Measurements from ENCODE around the gene ABRAXAS1.
"Not testable (repeated sequence)": the region's sequence is repeated elsewhere in the genome, so short reads cannot be mapped to it uniquely, and the experiment has no call there.

Gene ABRAXAS1

DNA sequence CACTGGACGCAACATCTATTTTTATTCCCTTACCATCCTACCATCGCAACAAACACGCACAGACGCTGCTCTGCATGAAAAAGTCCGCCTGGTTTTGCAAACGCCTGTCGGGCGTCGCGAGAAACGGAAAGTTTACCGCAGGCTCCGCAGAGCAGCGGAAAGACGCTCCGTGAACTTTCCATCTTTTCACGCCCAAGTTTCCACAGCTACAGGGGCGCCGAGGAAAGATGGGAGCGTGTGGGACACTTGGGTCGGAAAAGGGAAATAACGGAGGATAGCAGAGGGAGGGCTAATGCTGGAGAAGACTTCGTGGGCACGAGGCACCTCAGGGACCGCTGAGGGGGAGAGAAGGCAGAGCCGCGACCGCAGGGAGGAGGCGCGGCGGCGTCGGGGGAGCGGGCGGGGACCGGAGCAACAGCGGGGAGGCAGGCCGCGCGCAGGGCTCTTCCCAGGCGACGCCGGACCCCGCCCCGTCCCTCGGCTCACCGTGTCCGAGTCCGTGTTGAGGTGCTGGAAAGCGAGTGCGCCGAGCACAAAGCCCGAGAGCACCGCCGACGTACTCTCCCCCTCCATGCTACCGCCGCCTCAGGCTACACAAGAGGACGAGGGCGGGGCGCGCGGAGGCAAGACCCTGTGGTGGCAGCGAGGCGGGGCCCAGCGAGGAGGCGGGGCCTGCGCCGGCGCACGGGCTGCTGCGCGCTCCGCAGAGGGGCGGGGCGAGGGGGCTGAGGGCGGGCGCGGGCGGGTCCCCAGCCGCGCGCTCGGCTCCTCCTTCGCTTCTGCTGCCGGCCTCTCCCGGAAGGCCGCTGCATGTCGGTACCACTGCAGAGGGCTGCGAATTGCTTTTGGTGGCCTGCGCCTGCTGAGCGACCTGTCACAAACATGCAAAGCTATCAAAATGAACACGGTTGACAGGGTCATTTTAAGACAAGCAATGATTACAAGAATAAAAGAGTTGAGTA lies at the start of gene ABRAXAS1:
Gene ABRAXAS1 (minus strand): TSS at position 601 of the 962 bp plus-strand sequence. CDS start 28 bp downstream, at position 573.
- peak; percentile 98 for DNase-seq (ENCODE audit: low spot score)

DNA sequence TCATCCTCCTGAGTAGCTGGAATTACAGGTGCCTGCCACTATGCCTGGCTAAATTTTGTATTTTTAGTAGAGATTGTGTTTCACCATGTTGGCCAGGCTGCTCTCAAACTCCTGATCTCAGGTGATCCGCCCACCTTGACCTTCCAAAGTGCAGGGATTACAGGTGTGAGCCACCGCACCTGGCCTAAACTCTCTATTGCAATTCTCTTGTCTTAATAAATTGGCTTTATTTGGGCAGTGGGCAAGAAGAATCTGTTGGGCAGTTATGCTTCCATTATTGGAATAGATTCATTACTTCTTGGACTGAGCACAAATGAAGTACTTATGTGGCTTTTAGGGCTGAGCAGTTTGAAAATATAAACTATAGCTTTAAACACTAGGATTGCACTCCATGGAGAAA lies 42.8 kb upstream of the ABRAXAS1 start:
- no peak for DNase-seq (ENCODE audit: low spot score)

DNA sequence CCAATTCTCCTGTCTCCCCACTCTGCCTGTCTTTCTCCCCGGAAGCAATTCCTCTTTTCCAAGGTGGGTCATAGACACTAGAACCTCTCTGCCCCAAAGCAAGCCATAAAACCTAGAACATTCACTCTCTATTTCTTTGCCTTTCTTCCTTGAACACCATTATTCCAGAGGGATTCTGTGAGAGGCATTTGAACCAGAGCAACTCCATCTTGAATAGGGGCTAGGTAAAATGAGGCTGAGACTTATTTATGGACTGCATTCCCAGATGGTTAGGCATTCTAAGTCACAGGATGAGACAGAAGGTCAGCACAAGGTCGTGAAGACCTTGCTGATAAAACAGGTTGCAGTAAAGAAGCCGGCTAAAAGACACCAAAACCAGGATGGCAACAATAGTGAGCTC lies 37.3 kb upstream of the ABRAXAS1 start:
- DNase-seq (ENCODE audit: low spot score): no peak

DNA sequence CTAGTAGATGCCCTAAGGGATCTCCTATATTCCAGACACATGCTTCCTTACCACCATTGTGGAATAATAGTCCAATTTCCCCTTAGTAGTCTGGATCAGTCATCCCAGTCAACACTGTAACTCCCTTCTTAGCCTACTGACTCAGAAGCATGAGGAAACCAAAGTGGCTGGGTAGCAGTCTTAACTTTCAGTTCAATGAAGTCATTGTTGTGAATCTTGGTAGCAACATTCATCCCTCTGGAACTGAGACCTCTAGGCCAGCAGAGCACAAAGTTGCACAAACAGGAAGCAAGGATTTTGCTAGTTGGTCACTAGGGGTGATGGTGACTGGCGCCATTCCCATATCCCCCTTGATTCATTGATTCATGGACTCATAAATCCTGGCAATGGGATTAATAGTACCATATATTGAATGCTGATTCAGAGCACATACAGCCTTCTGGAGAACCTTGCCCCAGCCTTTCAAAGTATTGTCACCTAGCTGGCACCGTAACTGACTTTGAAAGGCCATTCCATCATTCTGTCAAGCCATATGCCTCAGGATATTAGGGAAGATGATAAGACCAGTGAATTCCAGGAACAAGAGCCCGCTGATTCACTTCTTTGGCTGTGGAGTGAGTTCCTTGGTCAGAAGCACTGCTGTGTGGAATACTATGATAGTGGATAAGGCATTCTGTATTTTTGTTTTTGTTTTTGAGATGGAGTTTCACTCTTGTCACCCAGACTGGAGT lies 31.3 kb upstream of the ABRAXAS1 start:
- DNase-seq (ENCODE audit: low spot score): no peak

DNA sequence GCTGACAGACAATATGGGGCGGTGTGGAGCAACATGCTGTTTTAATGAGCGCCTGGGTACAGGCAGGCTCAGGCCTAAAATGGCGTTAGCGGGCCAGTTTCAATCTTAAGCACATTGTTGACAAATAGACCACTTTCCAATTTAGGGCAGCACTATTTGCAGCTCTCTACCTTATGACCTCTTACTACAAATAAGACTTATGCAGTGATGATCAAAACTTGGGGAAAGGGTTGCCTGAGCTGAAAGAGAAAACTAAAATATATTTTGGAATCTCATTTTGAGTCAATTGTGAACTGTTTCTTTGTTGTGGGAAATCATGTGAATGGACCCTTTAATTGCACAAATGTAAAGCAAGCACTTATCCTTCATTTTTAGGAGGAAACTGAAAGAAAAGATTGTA lies 25.5 kb upstream of the ABRAXAS1 start:
- no peak for DNase-seq (ENCODE audit: low spot score)

DNA sequence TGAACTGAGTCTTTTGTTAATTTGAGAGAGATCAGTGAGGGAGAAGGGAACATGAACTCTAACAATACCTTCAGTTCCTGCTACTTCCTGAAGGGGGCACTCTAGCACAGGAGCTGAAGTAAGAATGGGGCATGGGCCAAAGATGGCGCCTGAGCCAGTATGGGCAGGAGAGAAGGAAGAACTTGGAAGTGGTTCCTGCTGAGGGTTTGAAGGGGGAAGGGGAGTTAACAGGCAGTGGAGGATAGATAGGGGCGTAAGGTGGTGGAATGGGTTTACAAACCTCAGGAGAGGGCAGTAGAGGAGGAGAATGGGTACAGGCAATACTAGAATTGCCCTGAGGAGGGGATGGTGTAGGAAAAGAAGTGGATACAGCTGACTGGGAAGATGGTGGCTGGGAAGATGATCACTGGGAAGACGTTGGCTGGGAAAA lies 24.3 kb upstream of the ABRAXAS1 start:
- peak; percentile 11 for DNase-seq (ENCODE audit: low spot score)

DNA sequence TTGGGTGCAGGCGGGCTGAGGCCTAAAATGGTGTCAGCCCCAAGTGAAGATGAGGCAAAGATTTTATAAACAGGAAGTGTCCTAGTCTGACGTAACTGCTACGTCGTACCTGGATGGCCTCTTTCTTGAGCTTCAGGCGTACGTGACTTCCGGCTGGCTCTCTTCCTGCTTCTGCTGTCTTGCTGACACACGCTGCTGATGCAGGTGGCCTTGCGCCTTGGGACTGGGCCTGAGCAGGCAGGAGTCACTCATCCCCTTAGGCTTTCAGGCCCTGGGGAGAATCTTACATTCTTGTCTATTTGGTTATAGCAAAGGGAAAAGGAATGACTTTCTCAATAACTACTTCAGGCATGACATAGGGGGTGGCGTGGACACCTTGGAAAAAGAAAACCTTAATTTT lies 20.1 kb upstream of the ABRAXAS1 start:
- no peak for DNase-seq (ENCODE audit: low spot score)

DNA sequence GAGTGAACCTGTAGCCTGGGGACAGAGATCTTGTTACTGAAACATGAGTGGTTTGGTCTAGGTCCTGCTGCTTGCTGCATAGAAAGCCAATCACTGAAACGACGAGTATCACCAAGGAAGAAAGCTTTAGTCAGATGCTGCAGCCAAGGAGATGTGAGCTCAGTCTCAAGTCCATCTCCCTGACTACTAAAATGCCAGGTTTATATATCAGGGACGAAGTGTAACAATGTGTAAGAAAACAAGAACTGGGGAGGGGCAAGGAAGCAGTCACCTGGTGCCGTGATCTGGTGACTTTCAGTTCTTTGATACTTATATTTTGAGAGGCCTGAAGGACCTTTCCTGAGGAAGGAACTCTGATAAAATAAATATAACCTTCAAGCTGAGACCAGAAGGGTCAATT lies 19.6 kb upstream of the ABRAXAS1 start:
- DNase-seq (ENCODE audit: low spot score): no peak

DNA sequence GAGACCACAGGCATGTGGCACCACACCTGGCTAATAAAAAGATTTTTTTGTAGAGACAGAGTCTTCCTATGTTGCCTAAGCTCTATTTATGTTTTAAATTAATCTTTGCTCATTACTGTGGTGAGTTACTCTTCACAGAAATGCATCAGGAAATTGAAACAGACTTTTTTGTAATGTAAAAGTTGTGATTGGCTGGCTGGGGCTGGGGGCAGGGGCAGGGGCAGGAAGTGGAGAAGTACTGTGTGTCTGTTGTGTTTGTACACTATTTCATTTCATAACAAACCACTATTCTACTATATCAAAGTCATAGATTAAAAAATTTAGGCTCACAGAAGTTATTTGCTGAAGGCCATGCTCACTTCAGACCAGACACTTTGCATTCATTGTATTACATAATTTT lies 19.1 kb upstream of the ABRAXAS1 start:
- no peak for DNase-seq (ENCODE audit: low spot score)

DNA sequence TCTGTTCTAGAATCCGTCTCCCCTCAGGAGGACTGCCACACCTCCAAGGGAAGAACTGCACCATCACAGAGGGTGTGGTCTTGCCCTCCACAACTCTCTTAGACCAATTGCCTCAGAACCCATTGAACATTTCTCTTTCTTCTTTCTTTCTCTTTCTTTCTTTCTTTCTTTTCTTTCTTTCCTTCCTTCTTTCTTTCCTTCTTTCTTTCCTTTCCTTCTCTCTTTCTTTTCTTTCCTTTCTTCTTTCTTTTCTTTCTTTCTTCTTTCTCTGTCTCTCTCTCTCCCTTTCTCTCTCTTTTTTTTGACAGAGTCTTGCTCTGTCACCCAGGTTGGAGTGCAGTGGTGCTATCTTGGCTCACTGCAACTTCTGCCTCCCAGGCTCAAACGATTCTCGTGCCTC lies 16.8 kb upstream of the ABRAXAS1 start:
- DNase-seq (ENCODE audit: low spot score): not testable (repeated sequence)

DNA sequence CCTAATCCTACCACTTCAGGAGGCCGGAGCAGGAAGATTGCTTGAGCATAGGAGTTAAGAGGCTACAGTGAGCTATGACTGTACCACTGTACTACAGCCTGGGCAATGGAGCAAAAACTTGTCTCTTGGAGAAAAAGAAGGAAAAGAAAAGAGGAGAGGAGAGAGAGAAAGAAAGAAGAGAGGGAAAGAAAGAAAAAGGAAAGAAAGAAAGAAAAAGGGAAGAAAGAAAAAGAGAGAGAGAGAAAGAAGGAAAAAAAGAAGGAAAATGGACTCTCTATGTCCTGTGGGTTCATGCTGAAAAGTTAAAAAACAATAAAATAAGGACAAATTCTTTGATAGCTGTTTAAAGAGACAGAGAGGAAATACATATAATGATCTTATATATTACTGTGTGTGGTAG lies 13.3 kb upstream of the ABRAXAS1 start:
- DNase-seq (ENCODE audit: low spot score): no peak

DNA sequence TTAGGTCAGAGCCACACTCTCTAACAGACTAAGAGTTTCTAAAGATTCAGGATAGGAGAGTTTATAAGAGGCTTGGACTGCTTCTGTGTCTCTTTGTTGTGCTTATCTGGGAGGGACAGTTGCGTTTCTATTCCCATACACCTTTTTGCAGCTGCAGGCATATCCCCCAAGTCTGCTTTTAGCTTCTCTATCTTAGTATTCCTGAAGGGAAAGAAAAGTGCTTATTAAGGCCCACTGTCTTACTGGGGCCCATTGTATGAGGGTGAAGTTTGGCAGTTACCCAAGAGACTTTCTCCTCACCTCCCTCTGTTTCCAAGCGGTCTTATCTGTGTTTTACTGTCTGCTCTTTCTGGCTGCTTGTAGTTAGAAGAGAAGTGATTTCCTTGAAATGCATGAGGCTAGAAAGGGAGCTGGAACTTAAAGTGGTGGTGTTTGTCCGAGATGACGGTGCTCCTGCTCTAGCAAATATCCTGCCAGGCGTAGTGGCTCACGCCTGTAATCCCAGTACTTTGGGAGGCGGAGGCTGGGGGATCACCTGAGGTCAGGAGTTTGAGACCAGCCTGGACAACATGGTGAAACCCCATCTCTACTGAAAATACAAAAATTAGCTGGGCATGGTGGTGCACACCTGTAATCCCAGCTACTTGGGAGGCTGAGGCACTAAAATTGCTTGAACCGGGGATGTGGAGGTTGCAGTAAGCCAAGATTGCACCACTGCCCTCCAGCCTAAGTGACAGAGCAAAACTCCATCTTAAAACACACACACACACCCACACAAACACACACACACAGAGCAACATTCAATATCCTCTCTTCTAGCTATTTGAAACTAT lies 11.4 kb upstream of the ABRAXAS1 start:
- not testable (repeated sequence) for DNase-seq (ENCODE audit: low spot score)

DNA sequence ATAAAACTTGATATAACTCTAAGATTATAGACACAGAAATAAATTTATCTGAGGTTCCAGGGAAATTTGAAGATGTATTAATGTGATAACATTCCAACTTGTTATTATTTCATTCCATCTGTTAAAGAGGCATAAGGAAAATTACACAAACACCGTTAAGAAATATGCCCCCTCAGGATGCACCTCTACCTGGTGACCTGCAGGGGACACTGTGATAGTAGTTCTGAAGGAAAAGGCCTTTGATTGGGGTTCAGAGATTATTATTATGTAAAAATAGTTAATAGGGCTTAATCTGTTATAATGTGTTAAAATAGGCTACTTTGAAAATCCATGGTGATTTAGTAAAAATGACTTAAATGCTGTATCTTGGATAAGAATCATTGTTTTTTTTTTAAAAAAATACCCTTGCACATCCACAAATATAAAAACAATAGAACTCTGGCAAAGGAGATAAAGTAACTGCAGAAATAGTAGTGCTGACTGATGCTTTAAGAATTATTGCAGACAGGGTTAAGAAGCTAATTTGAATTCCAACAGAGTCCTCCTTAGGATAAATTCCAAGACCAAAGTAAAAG lies 6.1 kb upstream of the ABRAXAS1 start:
- DNase-seq (ENCODE audit: low spot score): no peak

DNA sequence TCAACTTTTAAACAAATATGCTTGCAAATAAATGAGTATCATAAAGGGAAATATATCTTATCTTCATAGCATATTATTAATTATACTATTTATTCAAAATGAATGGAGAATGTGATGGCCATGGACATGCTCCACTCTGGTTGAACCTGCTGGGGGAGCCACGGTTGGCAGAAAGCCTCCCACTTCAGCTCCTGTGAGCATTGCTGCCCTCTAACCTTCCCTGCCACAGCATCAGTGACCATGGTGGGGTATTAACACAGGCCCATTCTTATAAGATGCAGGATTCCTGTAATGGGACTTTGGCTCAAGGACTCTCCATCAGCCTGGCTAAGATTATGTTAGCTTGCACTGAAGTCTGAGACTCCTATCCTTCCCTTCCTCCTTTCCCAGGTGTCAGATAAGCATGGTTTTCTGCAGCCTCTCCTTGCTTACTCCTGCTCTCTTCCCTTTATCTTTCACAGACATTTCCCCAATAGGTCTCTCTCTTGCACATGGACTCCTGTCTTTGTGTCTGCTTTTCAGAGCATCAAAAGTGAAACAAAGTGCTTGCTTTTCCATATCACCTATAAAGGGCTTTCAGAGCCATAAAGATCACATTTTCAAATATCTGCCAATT lies 4.9 kb upstream of the ABRAXAS1 start:
- no peak for DNase-seq (ENCODE audit: low spot score)

DNA sequence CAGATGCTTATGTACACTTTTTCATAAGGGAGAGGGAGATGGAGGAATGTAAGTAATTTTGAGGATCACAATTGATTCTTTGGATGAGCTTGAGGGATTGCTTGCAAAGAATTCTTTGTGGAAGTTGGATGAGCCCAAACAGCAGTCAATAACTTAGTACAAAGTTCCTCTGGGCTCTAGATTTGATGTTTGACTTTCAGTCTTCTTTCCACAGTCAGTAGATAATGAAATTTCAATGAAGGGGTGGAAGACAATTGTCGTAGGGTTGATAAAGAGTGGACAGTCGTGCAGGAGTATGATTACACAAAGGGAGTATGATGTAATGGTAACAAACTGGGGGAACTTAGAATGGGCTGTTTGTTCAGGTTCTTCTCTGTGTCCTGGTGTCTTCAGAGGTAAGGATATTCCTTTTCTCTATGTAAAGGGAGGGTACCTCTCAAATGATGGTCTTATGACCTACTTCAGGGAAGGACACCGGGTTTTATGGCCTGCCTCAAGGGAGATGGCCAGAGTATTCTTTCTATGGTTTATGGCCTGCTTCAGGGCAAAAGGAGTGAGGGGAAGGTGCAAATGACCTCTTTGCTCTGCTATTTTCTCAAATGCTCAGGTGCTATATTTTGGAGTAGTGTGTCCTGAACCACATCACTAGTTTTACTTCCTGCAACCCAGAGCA lies 1.7 kb upstream of the ABRAXAS1 start:
- DNase-seq (ENCODE audit: low spot score): no peak

DNA sequence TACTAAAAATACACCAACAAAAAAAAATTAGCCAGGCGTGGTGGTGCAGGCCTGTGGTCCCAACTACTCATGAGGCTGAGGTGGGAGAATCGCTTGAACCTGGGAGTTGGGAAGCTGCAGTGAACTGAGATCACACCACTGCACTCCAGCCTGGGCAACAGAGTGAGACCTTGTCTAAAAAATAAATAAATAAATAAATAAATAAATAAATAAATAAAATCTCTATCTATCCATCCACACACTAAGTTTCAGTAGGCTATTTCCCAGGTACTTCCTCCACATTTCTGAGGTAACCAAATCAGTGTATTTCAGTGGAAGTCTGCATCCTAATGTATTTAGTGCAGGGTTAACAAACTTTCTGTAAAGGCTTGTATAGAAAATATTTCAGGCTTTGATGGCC lies 10.9 kb downstream of the ABRAXAS1 start:
- no peak for DNase-seq (ENCODE audit: low spot score)

DNA sequence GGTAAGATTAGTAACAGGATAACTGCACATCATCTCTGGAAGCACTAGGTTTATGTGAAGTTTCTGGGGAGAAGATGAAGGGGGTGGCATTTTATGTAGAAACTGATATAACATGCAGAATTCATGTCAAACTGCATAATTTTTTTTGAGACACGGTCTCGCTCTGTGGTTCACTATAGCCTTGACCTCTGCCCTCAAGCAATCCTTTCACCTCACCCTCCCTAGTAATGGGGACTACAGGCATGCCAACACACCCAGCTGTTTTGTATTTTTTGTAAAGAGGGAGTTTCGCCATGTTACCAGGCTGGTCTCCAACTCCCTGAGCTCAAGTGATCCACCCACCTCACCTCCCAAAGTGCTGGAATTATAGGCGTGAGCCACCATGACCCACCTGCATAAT lies 11.5 kb downstream of the ABRAXAS1 start:
- no peak for DNase-seq (ENCODE audit: low spot score)

DNA sequence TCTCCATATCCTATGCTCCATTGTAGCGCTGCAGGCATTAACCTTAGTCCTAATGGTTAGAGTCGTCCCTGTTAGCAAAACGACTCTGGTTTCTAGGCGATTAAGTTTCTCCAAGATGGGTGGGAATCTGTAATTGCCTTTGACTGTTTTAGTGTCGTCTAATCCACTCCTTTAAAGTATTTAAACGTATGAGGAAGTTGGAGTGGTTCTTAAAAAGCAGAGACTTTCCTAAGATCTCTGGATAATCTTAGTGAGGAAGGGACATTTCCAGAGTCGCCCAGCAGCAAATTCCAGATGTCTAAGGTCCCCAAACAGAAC lies 28.8 kb downstream of the ABRAXAS1 start:
- DNase-seq (ENCODE audit: low spot score): no peak

DNA sequence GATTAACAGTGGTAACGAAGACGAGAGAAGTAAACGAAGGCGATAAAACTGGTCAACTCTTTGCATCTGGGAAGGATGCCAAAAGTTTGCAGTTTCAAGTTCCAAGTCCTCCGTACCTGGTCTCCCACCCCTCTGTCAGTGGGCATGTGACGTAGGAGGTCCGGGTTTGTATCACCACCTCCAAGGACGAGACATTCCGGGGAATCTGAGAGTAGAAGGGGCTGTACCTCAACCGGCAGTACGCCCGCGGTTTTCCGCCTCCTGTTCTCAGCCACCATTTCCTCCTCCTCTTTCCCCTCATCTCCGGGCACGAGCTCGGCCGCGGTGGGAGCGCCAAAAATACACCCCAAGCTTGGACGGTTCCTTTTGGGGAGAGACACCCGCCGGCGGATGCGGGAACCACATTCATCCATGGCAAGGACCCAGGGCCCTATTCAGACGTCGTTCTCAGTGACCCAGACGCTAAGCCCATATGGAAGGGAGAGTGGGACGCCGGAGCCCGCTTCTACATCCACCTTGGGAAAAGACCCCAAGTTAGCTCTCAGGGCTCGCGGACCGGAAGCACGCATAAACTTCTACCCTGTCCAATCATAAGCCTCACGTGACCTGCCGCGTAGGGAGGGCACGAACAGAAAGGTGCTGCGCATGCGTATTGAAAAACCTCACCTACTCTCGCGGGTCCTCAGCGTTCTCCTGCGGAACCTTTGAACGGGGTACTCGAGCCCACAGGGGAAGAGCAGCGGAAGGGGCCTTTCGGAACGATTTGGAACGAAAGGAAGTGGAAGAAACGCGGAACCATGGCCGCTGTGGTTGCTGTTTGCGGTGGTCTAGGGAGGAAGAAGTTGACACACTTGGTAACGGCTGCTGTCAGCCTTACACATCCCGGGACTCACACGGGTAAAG lies 29.4 kb downstream of the ABRAXAS1 start, which contains the start of the genes HELQ and MRPS18C:
Gene HELQ (minus strand): TSS at position 543 of the 903 bp plus-strand sequence. CDS start 130 bp downstream, at position 413.
Gene MRPS18C (plus strand): TSS at position 778 of the 903 bp plus-strand sequence. CDS start 20 bp downstream, at position 798.
- DNase-seq (ENCODE audit: low spot score): peak; percentile 99

DNA sequence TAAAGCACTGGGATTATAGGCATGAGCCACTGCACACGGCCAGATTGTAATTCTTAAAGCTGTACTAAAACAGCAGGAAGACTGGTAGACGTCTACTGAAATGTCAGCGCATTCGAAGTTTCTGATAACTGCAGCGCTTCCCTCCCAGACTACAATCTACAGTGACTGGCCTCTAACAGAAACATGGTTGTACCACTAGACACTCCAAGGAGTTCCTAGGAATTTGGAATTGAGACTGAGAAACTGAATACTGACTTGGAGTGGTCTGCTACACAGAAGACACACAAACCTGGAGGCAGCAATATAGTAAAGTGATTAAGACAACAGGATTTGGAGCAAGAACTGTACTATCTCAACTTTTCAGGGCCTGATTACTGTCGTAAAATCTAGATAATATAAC lies 30.2 kb downstream of the ABRAXAS1 start:
- DNase-seq (ENCODE audit: low spot score): no peak

Data from Ammon's horn (tissue), 1 donor.